ENCODE results near the gene ESYT1.
"Not testable (repeated sequence)": the region's sequence is repeated elsewhere in the genome, so short reads cannot be mapped to it uniquely, and the experiment has no call there.

The ESYT1 gene

DNA sequence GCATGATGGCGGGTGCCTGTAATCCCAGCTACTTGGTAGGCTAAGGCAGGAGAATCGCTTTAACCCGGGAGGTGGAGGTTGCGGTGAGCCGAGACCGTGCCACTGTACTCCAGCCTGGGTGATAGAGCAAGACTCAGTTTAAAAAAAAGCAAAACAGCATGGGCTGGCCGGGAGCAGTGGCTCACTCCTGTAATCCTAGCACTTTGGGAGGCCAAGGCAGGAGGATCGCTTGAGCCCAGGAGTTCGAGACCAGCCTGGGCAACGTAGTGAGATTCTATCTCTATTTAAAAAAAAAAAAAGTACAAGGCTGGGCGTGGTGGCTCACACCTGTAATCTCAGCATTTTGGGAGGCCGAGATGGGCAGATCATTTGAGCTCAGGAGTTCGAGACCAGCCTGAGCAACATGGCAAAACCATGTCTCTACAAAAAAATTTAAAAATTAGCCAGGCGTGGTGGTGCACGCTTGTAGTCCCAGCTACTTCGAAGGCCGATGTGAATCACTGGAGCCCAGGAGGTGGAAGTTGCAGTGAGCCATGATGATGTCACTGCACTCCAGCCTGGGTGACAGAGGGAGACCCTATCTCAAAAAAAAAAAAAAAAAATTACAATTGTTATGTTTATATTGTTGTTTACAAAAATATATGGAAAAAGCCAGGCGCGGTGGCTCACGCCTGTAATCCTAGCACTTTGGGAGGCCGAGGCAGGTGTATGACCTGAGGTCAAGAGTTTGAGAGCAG is 28.6 kb downstream of the ESYT1 start:
- not testable (repeated sequence) for DNase-seq (ENCODE audit: low read depth)

DNA sequence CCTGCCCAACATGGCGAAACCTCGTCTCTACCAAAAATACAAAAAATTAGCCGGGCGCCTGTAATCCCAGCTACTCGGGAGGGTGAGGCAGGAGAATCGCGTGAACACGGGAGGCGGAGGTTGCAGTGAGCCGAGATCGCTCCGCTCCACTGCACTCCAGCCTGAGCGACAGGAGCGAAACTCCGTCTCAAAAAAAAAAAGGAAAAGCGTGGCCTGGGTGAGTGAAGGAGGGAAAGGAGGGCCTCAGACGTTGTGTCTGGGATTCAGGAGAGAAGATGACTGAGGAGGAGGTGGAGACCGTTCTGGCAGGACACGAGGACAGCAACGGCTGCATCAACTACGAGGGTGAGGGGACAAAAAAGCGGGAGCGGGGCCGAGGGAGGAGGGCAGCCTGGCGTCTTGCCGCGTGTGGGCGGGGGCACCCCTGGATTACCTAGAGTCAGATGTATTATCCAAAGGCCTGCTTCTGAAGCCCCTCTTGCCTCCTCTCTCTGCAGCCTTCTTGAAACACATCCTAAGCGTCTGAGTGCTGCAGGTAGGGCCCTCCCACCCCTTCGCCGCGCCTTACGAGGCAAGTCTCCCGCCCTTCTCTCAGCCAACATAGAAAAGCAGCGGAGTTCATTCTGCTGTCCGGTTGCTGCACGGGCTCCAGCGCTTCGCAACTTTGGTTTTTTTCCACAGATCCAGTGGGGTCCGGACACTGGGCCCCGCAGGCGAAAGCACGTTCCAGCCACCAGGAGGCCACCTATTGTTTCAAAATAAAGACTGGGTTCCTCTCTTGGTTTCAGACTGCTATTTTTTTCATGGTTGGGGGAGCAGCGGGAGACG is 29.3 kb downstream of the ESYT1 start:
- DNase-seq (ENCODE audit: low read depth): peak; percentile 72

DNA sequence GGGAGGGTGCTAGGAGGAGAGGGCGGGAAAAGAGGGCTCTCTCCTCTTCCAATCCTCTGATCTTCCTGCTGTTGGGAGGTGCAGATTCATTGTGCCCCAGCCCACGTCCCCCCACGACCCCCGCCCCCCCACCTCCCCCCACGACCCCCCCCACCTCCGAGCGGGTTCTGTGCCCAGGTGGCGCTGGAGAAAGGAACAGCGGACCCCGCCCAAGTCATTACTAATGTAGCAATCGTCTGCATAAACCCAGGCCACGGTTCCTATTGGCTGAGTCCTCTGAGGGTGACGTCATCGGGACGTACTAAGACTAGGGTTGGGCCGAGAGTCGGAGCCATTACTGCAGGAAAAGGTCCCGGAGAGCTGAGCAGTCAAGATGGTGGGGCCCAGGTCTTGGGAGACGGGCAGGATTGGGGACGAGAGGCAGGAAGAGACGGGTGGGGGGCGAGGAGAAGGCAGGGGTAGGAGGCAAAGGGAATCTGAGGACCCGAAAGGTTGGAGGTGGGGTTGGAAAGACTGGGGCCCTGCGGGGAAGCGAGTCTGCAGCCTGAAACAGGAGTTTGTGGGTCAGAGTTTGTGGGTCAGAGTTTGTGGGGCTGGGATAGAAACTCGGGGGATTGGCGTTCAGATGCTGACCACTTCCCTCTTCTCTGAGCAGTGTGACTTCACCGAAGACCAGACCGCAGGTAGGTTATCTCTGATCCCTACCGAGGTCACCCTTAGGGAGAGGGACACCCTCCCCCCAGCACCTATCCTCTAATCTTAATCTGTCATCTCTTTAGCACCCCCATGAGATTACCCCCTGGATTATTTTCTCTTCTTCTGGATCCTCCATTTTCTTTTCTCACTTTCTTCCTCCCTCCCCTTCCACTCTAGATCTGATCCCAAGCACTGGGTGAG is 30.2 kb downstream of the ESYT1 start, which contains the start of gene MYL6:
TSS of gene MYL6 (plus strand) at position 331 of the 897 bp plus-strand sequence. CDS start at position 374, 43 bp downstream.
- DNase-seq (ENCODE audit: low read depth): peak; percentile 96

DNA sequence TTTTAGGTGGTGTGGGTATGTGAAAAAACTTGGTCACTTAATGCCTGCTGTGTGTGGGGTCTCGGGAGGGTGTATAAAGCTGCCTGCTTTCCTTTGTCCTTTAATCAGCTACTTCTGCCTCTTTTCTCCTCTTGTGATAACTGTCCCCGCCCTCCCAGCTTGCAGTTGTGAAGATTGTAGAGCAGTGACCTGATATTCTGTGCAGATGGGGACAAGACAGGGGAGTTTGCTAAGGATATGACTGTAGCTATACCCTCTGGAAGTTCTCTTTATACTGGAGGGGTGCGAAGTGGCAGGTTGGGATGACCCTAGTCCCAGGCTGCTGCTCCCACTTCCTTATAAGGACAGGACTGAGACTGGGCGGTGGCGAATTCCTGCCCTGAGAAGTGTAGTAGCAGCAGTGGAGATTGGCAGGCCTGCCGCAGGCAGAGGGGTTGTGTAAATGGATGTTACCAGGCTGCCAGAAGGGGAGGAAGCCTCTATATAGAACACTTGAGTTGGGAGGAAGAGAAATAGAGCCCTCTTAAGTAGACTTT is 30.9 kb downstream of the ESYT1 start:
- peak; percentile 64 for DNase-seq (ENCODE audit: low read depth)

DNA sequence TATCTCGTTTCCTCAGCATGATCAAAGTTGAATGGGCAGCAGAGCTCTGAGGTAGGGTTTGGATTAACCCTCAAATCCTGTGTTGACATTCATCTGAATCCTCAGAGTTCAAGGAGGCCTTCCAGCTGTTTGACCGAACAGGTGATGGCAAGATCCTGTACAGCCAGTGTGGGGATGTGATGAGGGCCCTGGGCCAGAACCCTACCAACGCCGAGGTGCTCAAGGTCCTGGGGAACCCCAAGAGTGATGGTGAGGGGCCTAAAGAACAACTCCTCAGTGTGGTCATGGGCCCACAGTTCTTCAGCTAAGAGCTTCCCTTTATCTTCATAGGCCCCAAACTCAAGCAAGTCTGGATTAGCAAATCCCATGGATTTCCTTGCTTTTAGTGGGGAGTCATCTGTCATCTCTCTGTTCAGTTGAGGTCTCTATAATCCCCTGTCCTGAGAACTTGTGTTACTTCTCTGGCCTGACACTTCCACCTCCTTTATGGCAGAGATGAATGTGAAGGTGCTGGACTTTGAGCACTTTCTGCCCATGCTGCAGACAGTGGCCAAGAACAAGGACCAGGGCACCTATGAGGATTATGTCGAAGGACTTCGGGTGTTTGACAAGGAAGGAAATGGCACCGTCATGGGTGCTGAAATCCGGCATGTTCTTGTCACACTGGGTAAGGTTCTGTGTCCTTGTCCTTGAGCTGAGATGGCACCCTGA is 31.6 kb downstream of the ESYT1 start:
- no peak for DNase-seq (ENCODE audit: low read depth)

DNA sequence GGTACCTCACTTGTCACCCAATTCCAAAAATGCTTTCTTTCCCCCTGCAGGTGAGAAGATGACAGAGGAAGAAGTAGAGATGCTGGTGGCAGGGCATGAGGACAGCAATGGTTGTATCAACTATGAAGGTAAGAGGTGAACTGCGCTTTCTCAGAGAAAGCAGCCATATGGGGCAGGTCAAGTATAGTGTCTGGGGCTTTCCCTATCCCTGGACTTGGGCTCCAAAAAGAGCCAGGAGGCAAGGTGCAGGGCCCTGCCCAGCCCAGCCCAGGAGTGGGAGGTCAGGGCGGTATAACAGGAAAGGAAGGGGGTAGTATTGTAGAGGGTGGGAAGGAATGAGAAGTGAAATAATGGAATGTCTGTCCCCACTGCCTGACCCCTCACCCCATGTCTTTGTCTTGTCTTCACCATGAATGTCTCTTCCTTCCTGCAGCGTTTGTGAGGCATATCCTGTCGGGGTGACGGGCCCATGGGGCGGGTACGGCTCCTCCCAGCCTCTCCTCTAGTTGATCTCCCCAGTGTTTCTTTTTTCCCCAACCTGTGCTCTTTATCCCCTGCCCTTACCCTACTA is 32.2 kb downstream of the ESYT1 start:
- no peak for DNase-seq (ENCODE audit: low read depth)

DNA sequence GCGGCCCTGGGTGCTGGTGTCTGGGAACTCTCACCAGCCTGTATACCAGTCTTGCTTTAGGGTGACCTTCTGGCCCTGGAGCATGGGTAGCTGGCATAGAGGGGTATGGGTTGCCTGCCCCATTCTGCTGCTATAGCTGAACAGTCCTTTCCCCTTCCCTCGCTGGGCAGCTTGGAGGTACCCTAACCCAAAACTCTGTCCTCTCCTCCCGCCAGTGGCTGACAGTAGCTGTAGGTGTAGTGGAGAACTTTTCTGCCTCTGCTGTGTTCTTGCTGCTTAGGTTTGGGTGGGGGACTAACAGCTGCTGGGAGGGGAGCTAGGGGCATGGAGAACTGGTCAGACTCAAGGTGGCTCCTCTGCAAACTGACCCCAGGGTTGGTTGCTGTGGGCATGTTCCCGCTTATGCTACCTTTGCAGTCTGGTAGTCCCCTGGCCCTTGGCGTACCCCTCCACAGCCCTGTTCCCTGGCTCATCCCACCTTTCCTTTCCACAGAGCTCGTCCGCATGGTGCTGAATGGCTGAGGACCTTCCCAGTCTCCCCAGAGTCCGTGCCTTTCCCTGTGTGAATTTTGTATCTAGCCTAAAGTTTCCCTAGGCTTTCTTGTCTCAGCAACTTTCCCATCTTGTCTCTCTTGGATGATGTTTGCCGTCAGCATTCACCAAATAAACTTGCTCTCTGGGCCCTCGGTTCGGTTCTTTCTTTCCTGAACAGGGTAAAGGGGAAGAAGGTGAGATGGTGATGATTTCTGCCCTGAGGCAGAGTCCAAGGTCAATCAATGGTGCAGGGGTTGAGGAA is 33.0 kb downstream of the ESYT1 start:
- no peak for DNase-seq (ENCODE audit: low read depth)

DNA sequence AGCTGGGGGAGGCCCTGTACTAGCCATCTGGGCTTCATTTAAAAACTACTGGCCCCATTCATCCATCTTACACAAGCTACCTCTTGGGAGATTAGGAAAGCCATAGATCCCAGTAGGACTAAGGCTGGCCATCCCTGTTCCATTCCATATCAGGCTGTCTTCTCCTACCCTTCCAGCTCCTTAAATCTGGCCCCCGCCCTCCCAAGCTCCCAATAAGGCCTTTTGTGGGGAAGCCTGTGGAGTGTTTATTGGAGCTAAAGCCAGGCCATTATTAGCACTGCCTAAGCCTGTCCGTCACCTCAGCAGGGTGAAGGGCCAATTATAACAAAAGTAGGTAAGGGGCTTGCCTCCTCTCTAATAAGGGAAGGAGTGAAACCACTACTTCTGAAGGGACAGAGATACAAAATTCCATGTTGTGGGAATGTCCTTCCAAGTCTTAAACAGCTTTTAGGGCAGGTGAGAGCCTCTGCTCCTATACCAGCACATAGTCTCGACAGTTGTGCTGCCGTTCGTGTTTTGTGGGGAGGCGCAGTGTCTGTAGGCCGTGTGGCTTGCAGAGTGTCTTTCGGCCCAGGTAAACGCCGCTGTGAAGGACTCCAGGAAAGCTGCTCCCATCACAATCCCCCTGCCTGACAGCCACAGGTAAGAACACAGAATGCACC is 33.8 kb downstream of the ESYT1 start:
- DNase-seq (ENCODE audit: low read depth): no peak

DNA sequence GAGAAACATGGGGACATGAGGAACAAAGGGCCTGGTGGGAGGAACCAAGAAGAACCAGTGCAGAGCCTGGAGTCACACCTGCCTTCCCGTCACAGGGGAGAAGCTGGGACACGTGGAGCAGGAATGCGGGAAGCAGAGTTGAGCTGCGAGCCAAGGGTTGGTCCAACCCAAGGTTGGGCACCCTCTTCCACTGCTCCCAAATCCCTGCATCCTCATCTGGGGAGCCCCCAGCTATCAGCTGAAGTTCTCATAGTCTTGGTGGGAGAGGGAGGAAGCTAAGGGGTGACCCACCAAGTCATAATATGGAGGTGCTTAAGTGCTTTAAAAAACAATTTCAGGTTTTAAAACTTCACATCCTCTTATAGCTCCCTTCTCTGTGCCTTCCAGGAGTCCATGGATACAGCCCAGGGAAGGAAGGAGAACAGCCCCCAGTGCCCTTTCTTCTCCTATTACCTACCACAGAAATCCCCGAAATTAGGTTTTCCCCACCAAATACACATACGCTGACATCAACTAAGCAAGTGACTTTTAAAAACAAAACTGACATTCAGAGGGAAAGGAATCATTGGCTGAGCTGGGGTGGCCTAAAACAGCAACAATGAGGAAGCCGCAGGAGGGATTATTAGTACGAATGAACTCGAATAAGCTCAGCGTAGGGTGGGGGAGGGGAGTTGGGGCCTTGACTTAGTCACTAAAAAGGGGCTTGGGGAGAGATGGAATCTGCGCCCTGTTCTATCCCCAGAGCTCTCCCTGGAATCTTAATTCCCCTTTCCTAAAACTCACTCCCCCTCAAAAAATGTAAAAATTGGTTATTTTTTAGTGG is 34.6 kb downstream of the ESYT1 start:
- DNase-seq (ENCODE audit: low read depth): no peak

DNA sequence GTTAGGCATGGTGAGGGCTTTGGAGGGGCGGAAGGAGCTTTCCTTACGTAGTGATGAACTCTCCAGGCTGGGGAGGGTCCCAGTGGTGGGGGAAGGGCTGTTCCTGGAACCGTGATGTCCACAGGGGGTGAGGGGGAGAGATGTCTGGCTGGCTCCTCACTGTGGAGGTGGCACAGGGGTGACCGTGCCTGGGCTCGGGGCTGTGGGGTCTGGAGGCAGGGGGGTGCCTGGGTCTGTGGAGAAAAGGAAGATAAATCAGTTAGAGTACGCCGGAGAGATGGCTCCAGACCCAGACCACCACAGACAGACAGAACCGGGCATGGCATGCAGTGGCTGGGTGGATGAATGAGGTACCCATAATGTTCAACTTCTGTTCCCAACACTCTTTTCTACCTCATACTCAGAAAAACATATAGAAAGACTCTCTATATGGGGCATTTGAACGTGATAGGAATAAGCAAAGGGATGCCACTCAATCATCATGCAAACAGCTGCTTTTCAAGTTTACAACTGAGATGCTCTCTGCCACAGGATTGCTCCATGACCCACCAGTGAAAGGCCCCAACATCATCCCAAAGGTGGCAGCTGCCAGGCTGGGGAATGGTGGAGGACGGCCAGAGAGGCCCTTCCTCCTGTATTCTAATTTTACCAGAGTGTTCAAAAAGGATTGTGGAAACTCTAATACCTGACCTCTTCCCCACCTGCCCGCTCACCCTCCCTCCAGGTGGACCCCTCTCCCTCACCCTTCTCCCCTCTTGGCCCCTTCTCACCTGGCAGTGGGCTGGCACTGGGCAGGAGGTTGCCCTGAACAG is 35.7 kb downstream of the ESYT1 start:
- no peak for DNase-seq (ENCODE audit: low read depth)

DNA sequence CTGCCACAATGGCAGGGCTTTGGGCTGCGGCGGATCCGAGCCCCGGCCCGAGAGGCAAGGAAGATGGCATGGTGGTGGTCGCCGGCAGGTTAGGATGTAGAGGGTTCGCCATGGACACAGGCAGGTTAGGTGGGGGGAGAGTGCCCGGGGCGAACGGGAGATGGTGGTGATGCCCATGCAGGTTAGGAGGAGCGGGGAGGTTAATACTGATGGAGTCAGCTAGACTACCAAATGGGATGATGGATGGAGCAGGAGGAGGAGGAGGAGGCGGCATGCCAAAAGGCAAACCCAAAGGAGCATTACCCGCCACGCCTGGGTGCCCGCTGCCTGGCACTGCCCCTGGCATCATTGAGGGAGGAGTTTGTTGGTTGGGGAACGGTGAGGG is 36.3 kb downstream of the ESYT1 start:
- no peak for DNase-seq (ENCODE audit: low read depth)

DNA sequence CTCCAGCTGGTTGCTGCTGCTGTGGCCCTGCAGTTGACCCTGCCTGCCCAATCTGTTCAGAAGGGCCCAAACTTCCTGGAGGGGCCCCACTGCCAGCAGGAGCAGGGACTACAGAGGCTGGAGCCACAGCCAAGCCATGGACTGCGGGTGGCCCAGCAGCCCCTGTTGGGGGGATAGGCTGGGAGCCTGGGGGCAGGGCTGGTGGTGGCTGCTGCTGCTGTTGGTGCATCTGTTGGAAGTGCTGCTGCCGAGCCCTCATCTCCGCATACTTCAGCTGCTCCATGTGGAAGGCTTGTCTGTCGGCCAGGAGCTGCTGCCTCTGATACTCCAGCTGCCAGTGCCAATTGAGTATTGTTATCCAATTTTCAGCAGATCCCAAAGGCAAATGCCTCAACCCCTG is 37.3 kb downstream of the ESYT1 start:
- no peak for DNase-seq (ENCODE audit: low read depth)

DNA sequence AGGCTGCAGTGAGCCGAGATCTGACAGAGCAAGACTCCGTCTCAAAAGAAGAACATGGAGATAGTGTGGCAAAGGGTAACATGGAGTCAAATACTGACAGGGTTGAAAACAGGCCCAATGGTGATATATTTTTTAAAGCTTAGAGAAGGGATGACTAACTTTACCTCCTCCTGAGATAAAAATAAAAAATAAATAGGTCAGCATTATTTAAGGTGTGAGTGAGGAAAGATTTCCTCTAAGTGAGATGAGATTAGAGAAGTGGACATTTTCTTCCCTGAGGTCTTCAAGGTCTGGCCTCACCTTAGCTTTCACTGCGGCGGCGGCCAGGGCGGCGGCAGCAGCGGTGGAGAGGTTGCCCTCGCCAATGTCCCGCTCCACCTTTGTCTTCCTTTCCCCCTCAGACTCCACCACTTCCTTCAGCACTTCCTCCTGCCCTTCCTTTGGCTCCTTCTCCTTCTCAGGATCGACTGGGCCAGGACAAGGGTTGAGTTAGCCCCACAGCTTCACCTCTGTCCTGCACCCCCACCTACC is 41.2 kb downstream of the ESYT1 start:
- no peak for DNase-seq (ENCODE audit: low read depth)

DNA sequence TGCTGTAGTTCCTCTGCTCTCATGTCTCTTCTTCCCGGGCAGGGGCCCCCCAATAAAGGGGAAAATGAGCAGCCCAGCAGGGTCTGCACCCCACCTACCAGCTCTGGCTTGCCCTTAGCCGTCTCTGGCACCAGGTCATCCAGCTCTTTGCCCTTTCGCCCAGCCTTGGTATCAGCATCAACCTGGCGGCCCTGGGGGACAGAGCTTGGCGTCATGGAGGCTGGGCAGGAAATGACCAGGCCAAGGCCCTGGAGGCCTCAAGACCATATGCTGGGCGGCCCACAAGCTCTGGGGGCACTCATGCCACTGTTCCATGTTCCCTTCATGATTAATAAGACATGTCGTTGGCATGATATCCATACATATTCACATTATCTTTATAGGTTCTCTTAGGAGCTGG is 44.8 kb downstream of the ESYT1 start:
- DNase-seq (ENCODE audit: low read depth): no peak

DNA sequence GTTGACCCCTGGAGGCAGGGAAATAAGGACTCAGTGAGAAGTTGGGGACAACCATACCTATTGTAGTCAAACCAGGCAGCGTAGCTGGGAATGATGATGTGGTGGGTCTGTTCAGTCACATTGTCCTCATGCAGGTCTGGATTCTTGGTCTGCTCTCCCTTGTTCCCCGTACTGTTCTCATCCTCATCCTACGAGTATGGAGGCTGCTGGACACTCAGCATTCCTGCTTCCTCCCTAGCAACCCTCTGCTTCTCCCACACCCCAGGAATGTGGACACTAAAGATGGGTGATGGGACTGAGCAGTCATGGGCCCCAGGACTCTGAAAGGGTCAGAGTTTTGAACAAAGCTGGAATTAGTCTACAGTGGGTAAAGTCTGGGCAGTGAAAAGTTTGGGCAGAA is 50.3 kb downstream of the ESYT1 start:
- DNase-seq (ENCODE audit: low read depth): no peak

DNA sequence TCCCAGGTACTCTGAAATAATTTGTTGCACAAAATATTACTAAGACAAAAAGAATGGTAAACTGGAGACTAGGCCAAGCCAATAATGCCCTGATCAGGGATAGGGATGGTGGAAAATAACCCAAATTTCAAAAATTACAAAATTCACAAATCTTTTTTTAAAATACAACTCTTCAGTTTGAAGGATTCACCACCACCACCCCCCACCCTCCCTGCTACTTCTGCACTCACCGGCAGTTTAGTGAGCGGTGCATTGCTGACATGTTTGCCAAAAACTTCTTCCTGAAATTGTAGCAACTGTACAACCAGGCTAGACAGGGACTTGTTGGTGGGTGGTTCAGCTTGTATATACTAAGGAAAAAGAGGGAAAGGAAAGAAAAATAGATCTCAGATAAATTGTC is 58.9 kb downstream of the ESYT1 start:
- no peak for DNase-seq (ENCODE audit: low read depth)

DNA sequence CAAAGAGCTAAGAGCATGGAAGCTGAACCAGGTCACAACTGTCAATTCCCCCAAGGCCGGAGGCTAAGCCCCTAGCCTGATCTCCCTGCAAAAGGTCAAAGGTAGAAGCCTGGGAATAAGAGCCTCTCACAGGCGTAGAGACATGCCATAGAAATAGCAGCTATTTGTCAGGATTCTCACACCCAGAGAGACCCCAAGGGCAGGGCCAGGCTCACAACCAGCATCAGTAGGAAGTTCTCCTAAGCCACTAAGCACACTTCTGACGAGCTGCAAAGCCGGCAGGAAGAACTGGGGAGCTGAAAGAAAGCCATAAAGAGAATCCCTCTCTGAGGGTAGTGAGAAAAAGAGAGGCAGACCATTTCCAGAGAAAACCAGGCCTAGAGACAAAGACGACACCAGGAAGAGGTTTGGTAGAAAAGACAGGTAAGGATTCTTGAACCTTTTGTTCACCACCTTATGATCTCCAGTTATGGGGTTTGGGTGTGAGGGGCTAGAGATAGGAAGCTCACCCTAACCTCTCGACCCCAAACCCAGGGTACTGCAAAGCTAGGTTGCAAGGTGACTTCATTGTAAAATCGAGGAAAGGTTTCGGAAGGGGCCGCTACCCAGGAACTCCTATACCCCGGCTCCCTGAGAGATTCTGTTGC is 60.2 kb downstream of the ESYT1 start:
- no peak for DNase-seq (ENCODE audit: low read depth)

Measured in amniotic epithelial cell (primary cell).